ENCODE measurements around the gene SCAI. TPM values are rescaled to one million over a fixed set of nuclear protein-coding genes. Genes with fewer than 3 reads are reported as not detected.

SCAI gene
- total RNA-seq, 1 experiment from 2014 or later, result 15.5 TPM

GRCh38 chr9:124897570-124898460 lies 245.5 kb downstream of the SCAI start:
- Histone ChIP-seq H2BK120ac (ENCODE audit: low read depth, low read length, poor library complexity, severe bottlenecking) (no peak overlapping the region), H3K79me2 (ENCODE audit: insufficient read depth, low read length) (no peaks in the 10 kb centered on the region), H3K4ac (ENCODE audit: low read depth, low read length) (no peak overlapping the region), H4K20me1 (ENCODE audit: control insufficient read depth, insufficient read depth, insufficient read length) (no peaks in the 10 kb centered on the region), H3K56ac (ENCODE audit: insufficient read length, low read depth, low read length) (no peak overlapping the region), H3K9ac (ENCODE audit: extremely low read depth, insufficient read length, low read length) (no peak overlapping the region), H3K27ac (ENCODE audit: insufficient read length, low read depth, low read length) (no peak overlapping the region), H3K4me1 (ENCODE audit: insufficient read depth, low read length) (no peaks in the 10 kb centered on the region), H3K14ac (ENCODE audit: insufficient read depth, low read length) (no peak overlapping the region), H3K79me1 (ENCODE audit: insufficient read depth, low read depth, low read length, poor library complexity, severe bottlenecking) (no peaks in the 10 kb centered on the region), H4K8ac (replicated peaks; ENCODE audit: insufficient read length, low read depth, low read length) (no peak overlapping the region), H3K23me2 (ENCODE audit: insufficient read length, low read depth, low read length, poor library complexity, severe bottlenecking) (no peaks in the 10 kb centered on the region), H3K18ac (ENCODE audit: insufficient read length, low read depth, low read length) (no peak overlapping the region), H2AK5ac (ENCODE audit: insufficient read length, low read length) (no peak overlapping the region), H3K4me2 (ENCODE audit: insufficient read depth, insufficient read length, low read length) (no peak overlapping the region), H3K9me3 (ENCODE audit: control insufficient read depth, low read depth, low read length) (no peaks in the 10 kb centered on the region), H3K23ac (ENCODE audit: insufficient read length, low read depth, low read length) (no peak overlapping the region), H4K91ac (ENCODE audit: insufficient read length, low read depth, low read length) (no peak overlapping the region), H4K5ac (ENCODE audit: insufficient read length, low read depth, low read length) (no peak overlapping the region), H2BK12ac (ENCODE audit: insufficient read length, low read depth, low read length) (no peak overlapping the region), H3K27me3 (ENCODE audit: insufficient read depth, low read length) (no peaks in the 10 kb centered on the region), H2BK20ac (ENCODE audit: low read depth, low read length, poor library complexity, severe bottlenecking) (no peak overlapping the region), H2AFZ (ENCODE audit: low read length) (no peak overlapping the region), H3T11ph (ENCODE audit: low read length) (no peak overlapping the region), H2BK5ac (ENCODE audit: insufficient read length, low read length) (no peak overlapping the region), H2BK15ac (ENCODE audit: low read depth, low read length) (no peak overlapping the region)
- no peak for DNase-seq
- Mint-ChIP-seq H3K4me3 (no peak overlapping the region), H3K4me1 (peaks cover 4 to 13% of the 10 kb centered on the region in 2 experiments), H3K36me3 (ENCODE audit: insufficient read depth in 1 of 3, low read depth in 3 of 3) (peaks cover 3 to 15% (median 14%) of the 10 kb centered on the region in 3 experiments), H3K27me3 (ENCODE audit: low read depth) (no peaks in the 10 kb centered on the region), H3K9me3 (no peaks in the 10 kb centered on the region), H3K27ac (no peak overlapping the region)
- no CpG with 5 or more reads among the region's 6 CpGs for WGBS (ENCODE audit: extremely low coverage, insufficient read length, low lambda C conversion rate)
- TF ChIP-seq CTCF (conservative IDR thresholded peaks at IDR 0.05), result no peak

All from H9 (cell line).